ENCODE results near the gene SLC47A2. TPM values are rescaled to one million over a fixed set of nuclear protein-coding genes. Genes with fewer than 3 reads are reported as not detected.

SLC47A2 gene
- total RNA-seq, 4 donors from 2014 or later: 0.27 to 1.1 (median 0.32) TPM; not detected in 1

GRCh38 chr17:19676896-19677295 is 39.5 kb downstream of the SLC47A2 start:
- WGBS, 2 donors (ENCODE audit: low coverage in 1 of 2): 89 to 95% methylated on average over 3 to 4 of the region's 4 CpGs
- H3K27me3 ChIP-seq: no peaks in the 10 kb centered on the region
- no peak overlapping the region for H3K4me3 ChIP-seq
- no peak for TF ChIP-seq CTCF (IDR thresholded peaks at IDR 0.05)
- no peak for TF ChIP-seq POLR2AphosphoS5 (IDR thresholded peaks at IDR 0.05)
- no peak for TF ChIP-seq POLR2A (IDR thresholded peaks at IDR 0.05)
- no peak for TF ChIP-seq EP300 (IDR thresholded peaks at IDR 0.05; ENCODE audit: low read depth)
- no peak overlapping the region for H3K27ac ChIP-seq
- H3K9me3 ChIP-seq: no peaks in the 10 kb centered on the region
- H3K4me1 ChIP-seq: peaks cover 0 to 21% (median 6%) of the 10 kb centered on the region in 4 donors
- intact Hi-C loops (cut with DNase I; ENCODE audit: low total_unique reads) (no loop called here), in situ Hi-C loops (cut with MboI; ENCODE audit: low pct_ligation_motif_present in 1 of 4, low pct_unique_long_range_greater_than_20kb in 1 of 4, low sequenced_read_pairs in 3 of 4) (loop anchor here in 1 of 4 donors (10.0 kb wide), 1 partner anchor 58 kb away; no protein-coding TSS in a partner anchor)
- peaks cover 0 to 25% (median 11%) of the 10 kb centered on the region in 4 donors for H3K36me3 ChIP-seq
- DNase-seq: no peak

DNA sequence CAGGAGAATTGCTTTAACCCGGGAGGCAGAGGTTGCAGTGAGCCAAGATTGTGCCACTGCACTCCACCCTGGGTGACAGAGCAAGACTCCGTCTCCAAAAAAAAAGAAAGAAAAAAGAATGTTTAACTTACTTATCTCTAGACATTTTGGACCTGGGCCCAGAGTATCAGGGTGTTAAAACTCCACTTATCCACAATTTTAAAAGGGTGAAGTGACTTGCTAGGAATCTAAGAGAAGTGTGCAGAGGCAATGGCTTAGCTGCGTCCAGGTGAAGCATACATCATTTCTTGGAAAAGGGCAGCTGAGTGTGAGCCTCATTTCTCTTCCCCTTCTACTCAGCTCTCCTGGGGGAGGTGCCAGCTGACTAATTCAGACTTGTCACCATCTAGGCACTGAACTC is 42.8 kb downstream of the SLC47A2 start:
- no peak for DNase-seq
- in situ Hi-C loops (cut with MboI; ENCODE audit: low pct_ligation_motif_present in 1 of 4, low pct_unique_long_range_greater_than_20kb in 1 of 4, low sequenced_read_pairs in 3 of 4): loop anchor here in 3 of 4 donors (10.0 to 25.0 kb wide), 2 partner anchors 61 to 89 kb away; no protein-coding TSS in a partner anchor
- TF ChIP-seq POLR2AphosphoS5 (IDR thresholded peaks at IDR 0.05) (no peak), POLR2A (IDR thresholded peaks at IDR 0.05) (no peak), CTCF (IDR thresholded peaks at IDR 0.05) (no peak)
- intact Hi-C loops (cut with DNase I; ENCODE audit: low total_unique reads): no loop called here
- Histone ChIP-seq H3K27me3 (no peaks in the 10 kb centered on the region), H3K4me3 (no peak overlapping the region), H3K36me3 (peaks cover 0 to 25% (median 11%) of the 10 kb centered on the region in 4 donors), H3K4me1 (peaks cover 0 to 29% (median 9%) of the 10 kb centered on the region in 4 donors), H3K9me3 (no peaks in the 10 kb centered on the region), H3K27ac (no peak overlapping the region)
- 61 to 84% methylated on average over 2 to 3 of the region's 3 CpGs for WGBS, 2 donors (ENCODE audit: low coverage in 1 of 2)

GRCh38 chr17:19672009-19672750 is 44.2 kb downstream of the SLC47A2 start:
- TF ChIP-seq CTCF (IDR thresholded peaks at IDR 0.05) (peak in 3 of 5 experiments; percentile 19 to 45 (median 26)), POLR2AphosphoS5 (IDR thresholded peaks at IDR 0.05) (peak in 1 of 3 donors; percentile 31), EP300 (IDR thresholded peaks at IDR 0.05; ENCODE audit: low read depth) (no peak), POLR2A (IDR thresholded peaks at IDR 0.05) (no peak)
- Histone ChIP-seq H3K36me3 (peaks cover 0 to 22% (median 9%) of the 10 kb centered on the region in 4 donors), H3K27ac (peak overlapping the region; percentile 44 to 65 (median 64)), H3K4me3 (no peak overlapping the region), H3K9me3 (no peaks in the 10 kb centered on the region), H3K27me3 (no peaks in the 10 kb centered on the region), H3K4me1 (peaks cover 0 to 29% (median 9%) of the 10 kb centered on the region in 4 donors)
- in situ Hi-C loops (cut with MboI; ENCODE audit: low pct_ligation_motif_present in 1 of 4, low pct_unique_long_range_greater_than_20kb in 1 of 4, low sequenced_read_pairs in 3 of 4): loop anchor here in 3 of 4 donors (10.0 to 25.0 kb wide), 2 partner anchors 63 to 90 kb away; no protein-coding TSS in a partner anchor
- intact Hi-C loops (cut with DNase I; ENCODE audit: low total_unique reads): no loop called here
- peak; percentile 56 for DNase-seq
- 38 to 62% methylated on average over 3 to 5 of the region's 5 CpGs for WGBS, 2 donors (ENCODE audit: low coverage in 1 of 2)

GRCh38 chr17:19671433-19671832 is 45.0 kb downstream of the SLC47A2 start:
- TF ChIP-seq CTCF (IDR thresholded peaks at IDR 0.05) (no peak), POLR2AphosphoS5 (IDR thresholded peaks at IDR 0.05) (no peak), EP300 (IDR thresholded peaks at IDR 0.05; ENCODE audit: low read depth) (no peak), POLR2A (IDR thresholded peaks at IDR 0.05) (no peak)
- 60 to 71% methylated on average over 4 of the region's 4 CpGs for WGBS, 2 donors (ENCODE audit: low coverage in 1 of 2)
- no peak overlapping the region for H3K4me3 ChIP-seq
- H3K27ac ChIP-seq: peak overlapping the region; percentile 44 to 65 (median 64)
- no peaks in the 10 kb centered on the region for H3K27me3 ChIP-seq
- H3K4me1 ChIP-seq: peaks cover 0 to 29% (median 9%) of the 10 kb centered on the region in 4 donors
- DNase-seq: no peak
- intact Hi-C loops (cut with DNase I; ENCODE audit: low total_unique reads) (no loop called here), in situ Hi-C loops (cut with MboI; ENCODE audit: low pct_ligation_motif_present in 1 of 4, low pct_unique_long_range_greater_than_20kb in 1 of 4, low sequenced_read_pairs in 3 of 4) (loop anchor here in 3 of 4 donors (10.0 to 25.0 kb wide), 2 partner anchors 63 to 91 kb away; no protein-coding TSS in a partner anchor)
- peaks cover 0 to 15% (median 6%) of the 10 kb centered on the region in 4 donors for H3K36me3 ChIP-seq
- no peaks in the 10 kb centered on the region for H3K9me3 ChIP-seq

Data from transverse colon (tissue), 4 donors.